ENCODE data around the gene ZBTB26.

Gene ZBTB26
- total RNA-seq: 6.4 to 13.9 (median 6.8) reads per million in 4 donors

GRCh38 chr9:122931226-122932121, at the start of gene ZBTB26:
Gene ZBTB26, minus strand, starts transcription at chr9:122931512. Its CDS starts 11,578 bp downstream, at chr9:122919934.
- DNase-seq: peak; percentile 76 to 91 (median 85)

GRCh38 chr9:122978601-122979000, 47.3 kb upstream of the ZBTB26 start:
- DNase-seq: no peak

- DNase-seq: no peak
Observed at GRCh38 chr9:122975196-122975595, 43.9 kb upstream of the ZBTB26 start.

- no peak for DNase-seq
Observed at GRCh38 chr9:122961139-122961538, 29.8 kb upstream of the ZBTB26 start.

- DNase-seq: no peak
Observed at GRCh38 chr9:122955961-122956360, 24.6 kb upstream of the ZBTB26 start.

GRCh38 chr9:122954253-122954691, 23.0 kb upstream of the ZBTB26 start:
- DNase-seq: no peak

GRCh38 chr9:122951056-122951455, 19.7 kb upstream of the ZBTB26 start:
- DNase-seq: no peak

GRCh38 chr9:122950263-122950662, 19.0 kb upstream of the ZBTB26 start:
- no peak for DNase-seq

GRCh38 chr9:122949696-122950095, 18.4 kb upstream of the ZBTB26 start:
- DNase-seq: no peak

- peak in 1 of 5 donors; percentile 56 for DNase-seq
Observed at GRCh38 chr9:122948313-122948712, 17.0 kb upstream of the ZBTB26 start.

- no peak for DNase-seq
Observed at GRCh38 chr9:122946461-122947005, 15.2 kb upstream of the ZBTB26 start.

GRCh38 chr9:122944960-122945888, 13.9 kb upstream of the ZBTB26 start:
- DNase-seq: no peak

- DNase-seq: no peak
Observed at GRCh38 chr9:122941582-122942234, 10.4 kb upstream of the ZBTB26 start.

GRCh38 chr9:122940749-122941581, 9.7 kb upstream of the ZBTB26 start, which contains the start of gene RABGAP1:
Gene RABGAP1, plus strand, starts transcription at chr9:122941020. Its CDS starts 16,040 bp downstream, at chr9:122957060.
- peak; percentile 98 to 99 (median 99) for DNase-seq

- no peak for DNase-seq
Observed at GRCh38 chr9:122940454-122940748, 9.1 kb upstream of the ZBTB26 start.

GRCh38 chr9:122939601-122940000, 8.3 kb upstream of the ZBTB26 start:
- DNase-seq: no peak

GRCh38 chr9:122936883-122937282, 5.6 kb upstream of the ZBTB26 start:
- DNase-seq: no peak

GRCh38 chr9:122936464-122936863, 5.2 kb upstream of the ZBTB26 start:
- no peak for DNase-seq

GRCh38 chr9:122930541-122931225, 629 bp downstream of the ZBTB26 start:
- no peak for DNase-seq

- no peak for DNase-seq
Observed at GRCh38 chr9:122929796-122930354, 1.4 kb downstream of the ZBTB26 start.

GRCh38 chr9:122923947-122924346, 7.4 kb downstream of the ZBTB26 start:
- DNase-seq: no peak

Measured in T-helper 1 cell (primary cell).